ENCODE measurements around the gene KIF5C.

DNA sequence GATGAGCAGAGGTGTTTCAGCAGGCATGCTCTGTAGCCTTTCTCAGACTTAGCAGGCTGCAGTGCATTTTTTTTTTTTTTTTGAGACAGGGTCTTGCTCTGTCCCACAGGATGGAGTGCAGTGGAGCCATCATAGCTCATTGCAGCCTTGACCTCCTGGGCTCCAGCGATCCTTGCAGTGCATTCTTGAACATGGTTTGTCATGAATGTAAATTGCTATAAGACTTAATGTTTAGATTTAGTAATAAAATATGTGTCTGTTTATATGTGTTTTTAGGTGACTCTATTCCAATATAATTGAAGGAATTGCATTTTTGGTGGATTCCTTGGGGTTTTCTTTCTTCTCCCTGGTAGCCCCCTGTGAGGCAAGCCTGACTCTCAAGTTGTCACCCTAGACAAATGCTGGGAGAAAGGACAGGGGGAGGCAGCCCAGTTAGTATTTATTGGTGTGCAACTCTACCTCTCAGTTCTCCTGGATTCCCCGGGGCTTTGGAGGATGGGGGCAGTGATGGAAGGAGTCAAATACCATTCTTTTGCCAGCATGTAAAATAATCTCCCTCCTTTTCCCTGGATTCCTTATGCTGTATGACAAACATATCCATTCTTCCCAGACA, 186.2 kb downstream of the KIF5C start:
- TF ChIP-seq, protein P1, sequence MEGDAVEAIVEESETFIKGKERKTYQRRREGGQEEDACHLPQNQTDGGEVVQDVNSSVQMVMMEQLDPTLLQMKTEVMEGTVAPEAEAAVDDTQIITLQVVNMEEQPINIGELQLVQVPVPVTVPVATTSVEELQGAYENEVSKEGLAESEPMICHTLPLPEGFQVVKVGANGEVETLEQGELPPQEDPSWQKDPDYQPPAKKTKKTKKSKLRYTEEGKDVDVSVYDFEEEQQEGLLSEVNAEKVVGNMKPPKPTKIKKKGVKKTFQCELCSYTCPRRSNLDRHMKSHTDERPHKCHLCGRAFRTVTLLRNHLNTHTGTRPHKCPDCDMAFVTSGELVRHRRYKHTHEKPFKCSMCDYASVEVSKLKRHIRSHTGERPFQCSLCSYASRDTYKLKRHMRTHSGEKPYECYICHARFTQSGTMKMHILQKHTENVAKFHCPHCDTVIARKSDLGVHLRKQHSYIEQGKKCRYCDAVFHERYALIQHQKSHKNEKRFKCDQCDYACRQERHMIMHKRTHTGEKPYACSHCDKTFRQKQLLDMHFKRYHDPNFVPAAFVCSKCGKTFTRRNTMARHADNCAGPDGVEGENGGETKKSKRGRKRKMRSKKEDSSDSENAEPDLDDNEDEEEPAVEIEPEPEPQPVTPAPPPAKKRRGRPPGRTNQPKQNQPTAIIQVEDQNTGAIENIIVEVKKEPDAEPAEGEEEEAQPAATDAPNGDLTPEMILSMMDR (conservative IDR thresholded peaks at IDR 0.05; ENCODE audit: low read length) = no peak
- no peak for TF ChIP-seq EZH2phosphoT487 (IDR thresholded peaks at IDR 0.05; ENCODE audit: borderline replicate concordance, low read depth, low read length)

Data from OCI-LY7 (cell line).